ENCODE data around the gene DENND4B. TPM values are rescaled to one million over a fixed set of nuclear protein-coding genes. Genes with fewer than 3 reads are reported as not detected.
A peak's percentile ranks its signal among the peaks of the same experiment; 100 is the strongest.

The DENND4B gene
- total RNA-seq, 1 donor from 2014 or later, result 11.9 TPM

DNA sequence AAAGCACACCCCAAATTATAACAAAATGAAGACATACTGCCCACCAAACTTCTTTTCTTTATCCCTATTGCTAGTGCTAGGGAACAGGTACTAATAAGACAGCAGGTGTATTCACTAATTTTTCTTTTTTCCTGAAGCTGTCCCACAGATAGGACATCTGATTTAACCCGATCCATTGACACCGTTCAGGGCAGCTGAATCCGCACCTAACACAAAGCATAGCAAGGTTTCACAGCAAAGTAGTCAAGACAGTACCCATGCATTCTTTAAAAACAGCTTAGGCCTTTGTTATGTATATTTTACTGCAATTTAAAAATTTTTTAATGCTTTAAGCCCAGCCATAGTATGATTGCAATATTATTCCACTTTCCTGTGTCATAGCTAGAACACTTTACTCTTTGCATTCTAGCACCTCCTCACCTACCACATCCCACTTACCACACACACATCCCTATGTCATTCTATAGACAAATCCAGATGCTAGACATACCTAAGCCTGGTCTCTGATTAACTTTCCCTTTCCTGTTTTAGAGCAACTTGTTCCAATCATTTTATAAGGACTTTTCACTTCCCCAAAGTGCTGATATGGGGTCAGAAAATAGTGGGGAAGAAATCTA lies 64.1 kb downstream of the DENND4B start:
- DNase-seq, result no peak

DNA sequence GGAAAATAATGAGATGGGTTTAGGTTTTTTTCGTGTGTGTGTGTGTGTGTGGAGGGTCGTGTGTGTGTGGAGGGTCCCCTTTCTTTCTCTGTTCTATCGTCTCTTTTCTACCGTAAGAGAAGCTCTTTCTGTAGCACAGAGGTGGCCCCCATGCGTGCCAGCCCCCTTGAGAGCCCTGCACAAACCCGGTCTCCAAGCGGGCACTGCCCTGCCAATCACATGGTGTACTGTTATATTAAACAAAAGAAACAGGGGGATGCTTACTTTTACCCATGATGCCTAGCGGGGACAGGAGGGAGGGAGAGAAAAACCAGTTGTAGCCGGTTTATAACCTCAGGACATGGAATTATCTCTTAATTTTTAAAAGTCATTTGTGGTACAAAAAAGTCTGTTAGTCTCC lies 64.8 kb downstream of the DENND4B start:
- DNase-seq, result no peak

DNA sequence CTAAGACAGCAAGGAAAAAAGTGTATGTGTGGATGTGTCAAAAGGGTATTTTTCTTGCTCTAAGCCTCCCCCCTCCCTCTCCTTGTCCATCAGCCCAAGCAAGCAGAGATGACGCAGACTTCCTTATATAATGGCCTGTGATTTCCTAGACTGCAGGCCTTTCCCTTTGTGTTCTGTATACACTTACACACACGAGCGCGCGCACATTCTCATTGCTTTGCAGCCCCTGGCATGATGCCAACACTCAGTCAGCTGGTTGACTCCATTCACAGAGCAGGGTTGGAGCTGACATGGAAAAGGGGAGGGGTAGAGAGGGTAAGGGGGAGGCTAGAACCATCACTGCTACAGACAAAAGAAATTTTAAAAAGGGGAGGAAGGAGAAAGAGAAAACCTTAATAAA lies 65.6 kb downstream of the DENND4B start:
- peak; percentile 83 for DNase-seq

DNA sequence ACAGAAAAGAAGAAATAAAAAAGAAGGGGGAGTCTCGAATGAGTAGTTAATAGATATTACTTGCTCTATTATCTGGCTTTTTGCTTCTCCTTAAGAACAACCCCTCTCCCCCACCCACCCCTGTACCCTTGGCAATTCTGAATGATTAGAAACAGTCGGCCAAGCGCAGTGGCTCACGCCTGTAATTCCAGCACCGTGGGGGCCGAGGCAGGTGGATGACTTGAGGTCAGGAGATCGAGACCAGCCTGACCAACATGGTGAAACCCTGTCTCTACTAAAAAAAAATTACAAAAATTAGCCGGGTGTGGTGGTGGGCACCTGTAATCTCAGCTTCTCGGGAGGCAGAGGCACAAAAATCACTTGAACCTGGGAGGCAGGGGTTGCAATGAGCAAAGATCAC lies 66.5 kb downstream of the DENND4B start:
- no peak for DNase-seq

Small RNA genes lying within 50 kb of the gene (small RNA-seq; reads per million reads assigned to genes)
- gene AL831737.1, result not detected
- not detected for gene MIR6737

Other genes starting within 250 kb of the DENND4B start
- gene INTS3, start 218.7 kb downstream of the DENND4B start, total RNA-seq, result 33.2 TPM
- gene SLC27A3, start 171.3 kb downstream of the DENND4B start, total RNA-seq, result 14.5 TPM
- gene GATAD2B, start 23.7 kb downstream of the DENND4B start, total RNA-seq, result 18.2 TPM
- 2.8 TPM for gene CRTC2, start 11.9 kb upstream of the DENND4B start, total RNA-seq
- 30.9 TPM for gene SLC39A1, start 16.8 kb upstream of the DENND4B start, total RNA-seq
- gene CREB3L4, start 21.2 kb upstream of the DENND4B start, total RNA-seq, result 7.2 TPM
- gene JTB, start 31.0 kb upstream of the DENND4B start, total RNA-seq, result 43.0 TPM
- gene RAB13, start 39.6 kb upstream of the DENND4B start, total RNA-seq, result 7.0 TPM
- gene RPS27, start 44.0 kb upstream of the DENND4B start, total RNA-seq, result 2,161 TPM
- under 0.01 TPM for gene NUP210L, start 208.4 kb upstream of the DENND4B start, total RNA-seq
- gene TPM3, start 245.4 kb upstream of the DENND4B start, total RNA-seq, result 208 TPM